Liver (tissue), 3 donors: ENCODE measurements around the gene SMPDL3A.

ENCODE experiments used
- RAD21 ChIP-seq, 2 donors: IDR thresholded peaks; 2 replicates each; pipeline ENCODE4 v1.6.1; 2016; ENCODE audit warnings: antibody characterized with exemption in 2 of 2, mild to moderate bottlenecking in 2 of 2
- SP1 ChIP-seq: IDR thresholded peaks from 2 replicates; pipeline ENCODE4 v1.6.1; 2018; ENCODE audit warnings: antibody characterized with exemption, mild to moderate bottlenecking
- TF ChIP-seq, protein P1 (sequence below): fragments of 150-350 bp; IDR thresholded peaks from 2 replicates; pipeline ENCODE4 v1.5.1; 2017; ENCODE audit warnings: improper control_type of control experiment, low read depth, low read length; ENCODE audit not compliant: missing input control
- TF ChIP-seq, protein P2 (sequence below): IDR thresholded peaks from 2 replicates; pipeline ENCODE4 v1.6.1; 2016; ENCODE audit warnings: antibody characterized with exemption
- donor health status: healthy.
- donor health status: healthy.

DNA sequence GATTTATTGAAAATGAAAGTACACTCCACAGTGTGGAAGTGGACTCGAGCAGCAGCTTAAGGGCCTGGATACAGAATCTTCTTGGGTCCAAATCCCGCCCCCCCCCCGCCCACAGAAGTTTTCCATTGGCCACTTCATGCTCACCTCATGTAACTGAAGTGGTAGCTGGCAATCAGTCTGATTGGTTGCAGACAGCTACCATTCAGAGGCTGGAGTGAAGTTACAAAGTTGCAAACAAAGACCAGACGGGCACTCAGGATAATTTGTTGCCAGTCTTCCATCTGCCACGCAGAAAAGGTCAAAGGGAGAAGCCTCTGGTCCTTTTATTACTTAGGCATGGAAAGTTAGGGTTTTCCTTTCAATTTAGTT, 35.4 kb upstream of the SMPDL3A start:
- TF ChIP-seq, protein P1, sequence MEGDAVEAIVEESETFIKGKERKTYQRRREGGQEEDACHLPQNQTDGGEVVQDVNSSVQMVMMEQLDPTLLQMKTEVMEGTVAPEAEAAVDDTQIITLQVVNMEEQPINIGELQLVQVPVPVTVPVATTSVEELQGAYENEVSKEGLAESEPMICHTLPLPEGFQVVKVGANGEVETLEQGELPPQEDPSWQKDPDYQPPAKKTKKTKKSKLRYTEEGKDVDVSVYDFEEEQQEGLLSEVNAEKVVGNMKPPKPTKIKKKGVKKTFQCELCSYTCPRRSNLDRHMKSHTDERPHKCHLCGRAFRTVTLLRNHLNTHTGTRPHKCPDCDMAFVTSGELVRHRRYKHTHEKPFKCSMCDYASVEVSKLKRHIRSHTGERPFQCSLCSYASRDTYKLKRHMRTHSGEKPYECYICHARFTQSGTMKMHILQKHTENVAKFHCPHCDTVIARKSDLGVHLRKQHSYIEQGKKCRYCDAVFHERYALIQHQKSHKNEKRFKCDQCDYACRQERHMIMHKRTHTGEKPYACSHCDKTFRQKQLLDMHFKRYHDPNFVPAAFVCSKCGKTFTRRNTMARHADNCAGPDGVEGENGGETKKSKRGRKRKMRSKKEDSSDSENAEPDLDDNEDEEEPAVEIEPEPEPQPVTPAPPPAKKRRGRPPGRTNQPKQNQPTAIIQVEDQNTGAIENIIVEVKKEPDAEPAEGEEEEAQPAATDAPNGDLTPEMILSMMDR: no peak
- peak; percentile 60 for TF ChIP-seq SP1
- TF ChIP-seq RAD21 (IDR thresholded peaks at IDR 0.05): peak in 1 of 2 donors; percentile 16
- TF ChIP-seq, protein P2, sequence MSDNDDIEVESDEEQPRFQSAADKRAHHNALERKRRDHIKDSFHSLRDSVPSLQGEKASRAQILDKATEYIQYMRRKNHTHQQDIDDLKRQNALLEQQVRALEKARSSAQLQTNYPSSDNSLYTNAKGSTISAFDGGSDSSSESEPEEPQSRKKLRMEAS: peak; percentile 49
